HG03432 (cell line): ENCODE measurements around the gene TENM4.

Experiments used
- ATAC-seq: cut with Tn5 transposase; IDR thresholded peaks from one replicate; pipeline ENCODE4 v1.9.1; 2021; ENCODE audit warnings: mild to moderate bottlenecking, moderate library complexity; ENCODE audit not compliant: unreplicated experiment

The TENM4 gene

DNA sequence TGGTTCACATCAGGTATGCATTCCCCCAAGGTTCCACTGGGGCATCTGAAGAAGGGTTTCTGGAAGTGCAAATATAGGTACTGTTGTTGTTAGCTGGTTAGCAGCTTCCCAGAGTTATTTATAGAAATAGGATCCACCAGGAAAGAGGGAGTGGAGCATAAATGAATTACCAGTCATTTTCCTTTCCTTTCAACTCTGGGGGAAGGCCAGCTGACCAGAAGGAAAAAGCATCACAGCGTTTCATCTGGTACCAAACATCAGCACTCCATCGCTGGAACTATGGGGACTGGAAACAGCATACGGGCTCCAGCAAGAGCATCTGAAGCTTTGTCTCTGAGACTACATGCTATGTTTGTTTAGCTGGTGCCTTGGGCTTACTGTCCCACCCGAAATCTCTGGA, 487.9 kb downstream of the TENM4 start:
- ATAC-seq = no peak

DNA sequence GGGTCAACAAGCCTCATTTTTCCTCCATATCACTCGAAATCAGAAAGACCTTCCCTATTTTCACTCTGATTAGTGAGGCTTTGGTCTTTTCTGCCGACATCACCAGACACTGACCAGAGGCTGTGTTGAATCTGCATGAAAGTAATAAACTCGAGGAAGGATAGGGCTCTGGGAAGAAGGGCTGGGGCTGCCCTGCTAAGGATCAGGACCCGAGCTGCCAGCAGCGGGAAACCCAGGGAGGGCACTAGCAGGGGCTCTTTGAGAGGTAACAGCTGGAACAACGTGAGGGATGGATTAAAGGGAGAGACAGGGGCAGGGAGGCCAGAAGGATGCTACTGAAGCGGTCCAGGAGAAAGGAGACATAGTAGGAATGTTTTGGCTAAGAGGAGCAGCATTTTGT, 488.7 kb downstream of the TENM4 start:
- no peak for ATAC-seq

- no peak for ATAC-seq
Observed at GRCh38 chr11:78949976-78950690, 490.7 kb downstream of the TENM4 start.

- ATAC-seq = no peak
Observed at GRCh38 chr11:78946945-78947902, 493.6 kb downstream of the TENM4 start.

GRCh38 chr11:78943841-78944240, 497.0 kb downstream of the TENM4 start:
- ATAC-seq = no peak

DNA sequence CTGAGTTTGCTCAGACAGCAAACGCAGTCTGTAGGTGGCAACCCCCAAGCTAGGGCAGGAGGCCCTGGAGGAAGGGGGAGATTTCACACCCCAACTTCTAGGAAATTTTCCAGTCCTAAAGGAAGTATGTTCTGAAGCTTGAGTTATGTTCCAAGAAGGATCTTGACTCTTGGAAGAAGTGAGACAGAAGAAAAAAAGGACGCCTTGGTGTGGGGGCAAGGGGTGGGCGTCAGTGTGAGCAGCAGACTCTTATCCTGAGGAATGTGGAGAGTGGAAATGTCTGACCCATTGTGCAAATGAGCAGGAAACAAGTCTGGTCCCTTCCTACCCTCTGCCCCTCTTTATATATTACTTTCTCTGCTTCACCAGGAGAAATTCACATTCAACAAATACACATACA, 497.7 kb downstream of the TENM4 start:
- ATAC-seq = no peak

GRCh38 chr11:78941226-78941851, 499.5 kb downstream of the TENM4 start:
- no peak for ATAC-seq

- ATAC-seq = no peak
Observed at GRCh38 chr11:78940500-78941225, 500.2 kb downstream of the TENM4 start.

GRCh38 chr11:78938971-78939370, 501.9 kb downstream of the TENM4 start:
- no peak for ATAC-seq

DNA sequence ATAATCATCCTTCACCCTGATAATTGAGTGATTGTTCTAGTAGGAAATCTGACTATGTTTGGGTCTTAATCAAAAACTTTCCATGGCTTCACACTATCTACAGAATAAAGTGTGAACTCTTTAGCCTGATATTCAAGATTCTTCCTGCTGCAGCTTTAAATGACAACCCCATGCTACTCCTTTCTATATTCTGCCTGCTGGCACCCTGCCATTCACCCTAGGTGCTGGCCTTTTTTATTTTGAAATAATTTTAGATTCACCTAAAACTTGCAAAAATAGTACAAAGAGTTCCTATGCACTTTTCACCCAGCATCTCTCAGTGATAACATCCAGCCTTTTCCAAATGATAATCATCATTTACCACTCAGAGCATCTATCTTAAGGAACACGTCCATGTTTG, 502.8 kb downstream of the TENM4 start:
- ATAC-seq = no peak

- no peak for ATAC-seq
Observed at GRCh38 chr11:78935398-78936068, 505.3 kb downstream of the TENM4 start.

GRCh38 chr11:78933350-78933749, 507.5 kb downstream of the TENM4 start:
- no peak for ATAC-seq

- no peak for ATAC-seq
Observed at GRCh38 chr11:78932757-78933156, 508.1 kb downstream of the TENM4 start.

- no peak for ATAC-seq
Observed at GRCh38 chr11:78931891-78932290, 508.9 kb downstream of the TENM4 start.

- ATAC-seq = no peak
Observed at GRCh38 chr11:78930810-78931523, 509.9 kb downstream of the TENM4 start.

GRCh38 chr11:78929906-78930220, 511.0 kb downstream of the TENM4 start:
- no peak for ATAC-seq

- ATAC-seq = no peak
Observed at GRCh38 chr11:78929207-78929905, 511.5 kb downstream of the TENM4 start.

- no peak for ATAC-seq
Observed at GRCh38 chr11:78927511-78927910, 513.3 kb downstream of the TENM4 start.

DNA sequence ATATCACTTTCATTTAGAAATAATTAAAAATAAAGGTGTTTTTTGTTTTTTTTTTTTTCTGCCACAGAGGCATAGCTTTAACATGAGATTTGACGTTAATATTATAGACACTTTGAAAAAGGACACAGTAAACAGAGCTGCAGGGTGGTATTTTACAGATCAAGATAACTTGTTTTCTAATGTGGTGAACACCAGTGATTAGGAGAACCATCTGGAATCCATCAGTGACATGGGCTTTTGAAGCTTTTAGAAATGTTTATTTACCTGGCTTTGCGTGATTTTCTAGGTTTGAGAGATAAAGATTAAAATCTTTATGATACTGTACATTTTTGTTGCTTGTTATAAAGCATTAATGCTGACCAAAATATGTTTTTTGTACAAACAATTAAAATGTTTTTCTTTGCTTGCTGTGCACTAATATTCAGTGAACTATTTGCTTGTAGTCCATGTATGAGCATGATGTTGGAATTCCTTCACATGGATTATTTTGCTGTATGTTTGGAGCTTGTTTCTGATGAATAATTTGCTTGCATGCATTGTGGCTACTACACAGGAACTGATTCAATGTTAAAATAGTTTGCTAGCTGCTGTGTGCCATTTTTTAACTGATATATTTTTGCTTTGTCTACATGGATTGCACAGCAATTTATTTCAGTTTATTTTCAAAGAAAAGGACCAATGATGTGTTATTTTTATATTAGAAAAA, 514.0 kb downstream of the TENM4 start:
- no peak for ATAC-seq
